T-helper 17 cell (primary cell): ENCODE results near the gene ASIC2. TPM values are rescaled to one million over a fixed set of nuclear protein-coding genes. Genes with fewer than 3 reads are reported as not detected.

Experiments used
- ATAC-seq: fragments of 150-1000 bp; cut with Tn5 transposase; 2 replicates; pipeline ENCODE4 v1.10.0; 2021; ENCODE audit warnings: mild to moderate bottlenecking, moderate library complexity
- DNase-seq, 3 donors: peaks; one replicate each; pipeline versions ENCODE4 v3.0.0 to v3.0.0-alpha.2; 2020 to 2021
- H3K9me3 ChIP-seq: one replicate; pipeline ENCODE4 v1.7.0; 2013; ENCODE audit warnings: low read length, mild to moderate bottlenecking; ENCODE audit not compliant: control insufficient read depth, poor library complexity, severe bottlenecking
- H3K27ac Mint-ChIP-seq: one replicate; pipeline ENCODE4 v1.8.0; 2022; ENCODE audit warnings: mild to moderate bottlenecking, moderate library complexity, mixed read lengths
- H3K27me3 Mint-ChIP-seq: one replicate; pipeline ENCODE4 v1.8.0; 2022; ENCODE audit warnings: mixed read lengths
- H3K36me3 Mint-ChIP-seq: one replicate; pipeline ENCODE4 v1.8.0; 2022; ENCODE audit warnings: low read depth, mixed read lengths
- H3K4me1 Mint-ChIP-seq: one replicate; pipeline ENCODE4 v1.8.0; 2022; ENCODE audit warnings: mild to moderate bottlenecking, mixed read lengths
- H3K4me3 Mint-ChIP-seq: one replicate; pipeline ENCODE4 v1.8.0; 2022; ENCODE audit warnings: mild to moderate bottlenecking, moderate library complexity, mixed read lengths
- total RNA-seq, 4 donors: library from RNA in 2 of 4; stranded (reverse) in 2 of 4; gene quantifications; one replicate each; pipeline ENCODE4 v1.2.3 and lab custom pipeline; 2022 to 2026

Gene ASIC2
- total RNA-seq, 2 donors from 2014 or later: not detected

DNA sequence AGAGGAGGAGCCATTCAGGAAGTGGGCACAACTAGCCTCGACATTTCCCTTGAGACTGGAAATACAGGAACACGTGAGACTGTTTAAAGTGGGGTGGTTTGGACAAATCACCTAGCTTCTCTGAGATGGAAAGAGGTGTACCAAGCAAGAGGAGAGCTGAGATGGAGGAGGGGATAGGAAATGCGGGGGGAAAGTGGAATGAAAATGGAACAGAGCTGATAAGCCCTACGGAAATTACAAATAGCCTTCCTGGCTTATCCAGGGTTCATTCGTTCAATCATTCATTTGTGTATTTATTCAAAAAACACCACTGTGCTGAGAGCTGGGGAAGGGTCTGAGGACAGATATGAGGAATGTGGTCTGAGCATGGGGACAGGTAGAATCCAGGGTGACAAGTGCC, 64.1 kb downstream of the ASIC2 start:
- no peaks in the 10 kb centered on the region for H3K36me3 Mint-ChIP-seq
- ATAC-seq (no peak), DNase-seq (no peak)
- H3K27ac Mint-ChIP-seq: peak overlapping the region; percentile 37
- peaks cover 10% of the 10 kb centered on the region for H3K4me1 Mint-ChIP-seq
- no peak overlapping the region for H3K4me3 Mint-ChIP-seq
- H3K27me3 Mint-ChIP-seq: peaks cover 9% of the 10 kb centered on the region
- H3K9me3 ChIP-seq: no peaks in the 10 kb centered on the region

DNA sequence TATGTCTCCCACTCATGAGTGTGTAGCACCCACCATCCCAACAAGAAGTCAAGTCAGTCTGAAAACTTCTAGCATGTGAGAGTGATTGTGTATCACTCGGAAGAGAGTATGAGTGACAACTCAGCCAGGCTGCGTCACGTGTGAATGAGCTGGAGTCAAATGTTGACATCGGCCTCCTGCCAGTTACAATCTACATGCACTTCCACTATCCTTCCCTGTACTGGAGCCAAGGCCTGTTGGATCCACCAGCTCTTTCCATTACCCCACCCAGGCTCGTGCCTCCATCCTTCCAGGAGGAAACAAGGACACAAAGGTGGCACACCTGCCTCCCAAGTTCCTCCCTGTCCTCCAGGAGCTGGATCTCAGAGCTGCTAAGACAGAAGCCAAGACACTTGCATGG, 64.5 kb downstream of the ASIC2 start:
- Mint-ChIP-seq H3K4me3 (no peak overlapping the region), H3K27ac (peak overlapping the region; percentile 37), H3K36me3 (no peaks in the 10 kb centered on the region), H3K27me3 (peaks cover 9% of the 10 kb centered on the region), H3K4me1 (peaks cover 6% of the 10 kb centered on the region)
- DNase-seq (no peak), ATAC-seq (no peak)
- H3K9me3 ChIP-seq: no peaks in the 10 kb centered on the region

DNA sequence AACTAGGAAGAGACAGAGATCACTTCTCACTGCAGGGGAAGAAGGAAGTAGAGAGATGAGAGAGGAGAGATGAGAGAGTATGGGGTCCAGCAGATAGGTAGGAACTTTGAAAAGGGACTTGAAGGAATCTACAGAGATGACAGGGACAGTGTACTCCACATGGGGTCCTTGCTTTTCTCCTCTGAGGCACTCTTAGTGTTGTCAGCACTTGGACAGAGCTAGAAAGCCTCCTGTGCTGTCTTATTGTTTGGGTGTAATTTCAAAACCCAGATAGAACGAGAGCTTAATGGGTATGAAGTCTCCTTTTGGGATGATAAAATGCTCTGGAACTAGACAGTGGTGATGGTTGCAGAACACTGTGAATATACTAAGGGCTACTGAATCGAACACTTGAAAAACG, 65.2 kb downstream of the ASIC2 start:
- no peaks in the 10 kb centered on the region for H3K9me3 ChIP-seq
- no peaks in the 10 kb centered on the region for H3K36me3 Mint-ChIP-seq
- H3K27me3 Mint-ChIP-seq: peaks cover 9% of the 10 kb centered on the region
- ATAC-seq (no peak), DNase-seq (no peak)
- H3K4me3 Mint-ChIP-seq: no peak overlapping the region
- H3K4me1 Mint-ChIP-seq: no peaks in the 10 kb centered on the region
- no peak overlapping the region for H3K27ac Mint-ChIP-seq

DNA sequence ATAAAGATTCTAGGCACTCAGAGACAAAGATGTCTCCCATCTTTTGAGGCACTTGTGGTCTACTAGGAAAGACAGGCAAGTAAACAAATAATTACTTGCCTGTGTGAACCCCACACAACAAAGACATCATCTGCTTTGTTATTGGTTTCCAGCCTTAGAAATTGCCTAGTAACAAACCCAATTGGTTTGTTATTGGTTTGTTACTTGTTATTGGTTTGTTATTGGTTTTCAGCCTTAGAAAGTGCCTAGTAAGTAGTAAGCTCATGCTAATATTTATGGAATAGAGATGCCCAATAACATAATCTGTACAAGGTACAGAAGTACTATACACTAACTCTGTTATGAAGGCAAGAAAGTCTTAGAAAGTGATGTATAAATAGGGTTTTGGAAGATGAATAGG, 67.1 kb downstream of the ASIC2 start:
- H3K27me3 Mint-ChIP-seq: peaks cover 9% of the 10 kb centered on the region
- H3K9me3 ChIP-seq: no peaks in the 10 kb centered on the region
- no peak for DNase-seq
- H3K36me3 Mint-ChIP-seq: no peaks in the 10 kb centered on the region
- no peak overlapping the region for H3K4me3 Mint-ChIP-seq
- H3K27ac Mint-ChIP-seq: no peak overlapping the region
- no peak for ATAC-seq
- H3K4me1 Mint-ChIP-seq: no peaks in the 10 kb centered on the region

DNA sequence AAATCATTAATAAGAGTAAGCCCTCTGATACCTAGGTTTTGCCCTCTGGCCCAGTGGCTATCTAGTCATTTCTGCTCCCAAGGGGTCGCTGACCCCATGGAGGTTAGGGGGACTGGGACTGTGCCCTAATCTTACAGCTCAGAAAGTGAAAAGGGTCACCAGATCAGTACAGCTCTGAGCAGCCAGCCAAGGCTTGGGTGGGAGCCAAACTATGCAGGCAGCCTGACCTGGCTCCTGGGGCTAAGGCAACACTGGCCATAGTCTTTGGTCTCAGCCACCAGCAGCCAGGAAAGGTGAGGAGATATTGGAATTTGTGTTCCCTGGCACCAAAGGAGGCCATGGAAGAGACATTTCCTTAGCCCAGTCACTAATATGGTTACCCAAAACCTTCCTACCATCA, 67.6 kb downstream of the ASIC2 start:
- H3K9me3 ChIP-seq: no peaks in the 10 kb centered on the region
- Mint-ChIP-seq H3K4me3 (no peak overlapping the region), H3K27me3 (peaks cover 9% of the 10 kb centered on the region), H3K4me1 (no peaks in the 10 kb centered on the region), H3K27ac (no peak overlapping the region), H3K36me3 (no peaks in the 10 kb centered on the region)
- DNase-seq (no peak), ATAC-seq (no peak)

DNA sequence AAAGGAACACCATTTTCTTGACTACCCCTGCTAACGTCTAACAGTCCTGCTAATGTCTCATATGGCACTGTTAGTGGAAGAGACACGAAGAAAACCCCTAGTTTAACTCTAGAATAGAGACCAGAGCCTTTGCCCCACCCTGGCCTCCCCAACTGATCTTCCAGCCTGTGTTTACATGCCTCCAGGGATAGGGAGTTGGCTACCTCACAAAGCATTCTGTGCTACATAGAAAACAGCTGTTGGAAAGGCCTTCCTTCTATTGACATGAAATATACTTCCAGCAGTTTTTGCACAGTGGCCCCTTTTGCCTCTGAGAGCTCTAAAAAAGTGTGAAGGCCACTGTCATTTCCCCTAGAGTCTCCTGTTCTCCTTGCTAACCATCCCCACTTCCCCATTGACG, 73.1 kb downstream of the ASIC2 start:
- DNase-seq (no peak), ATAC-seq (no peak)
- H3K4me1 Mint-ChIP-seq: peaks cover under 1% of the 10 kb centered on the region
- peaks cover 24% of the 10 kb centered on the region for H3K27me3 Mint-ChIP-seq
- no peaks in the 10 kb centered on the region for H3K36me3 Mint-ChIP-seq
- no peaks in the 10 kb centered on the region for H3K9me3 ChIP-seq
- H3K27ac Mint-ChIP-seq: no peak overlapping the region
- no peak overlapping the region for H3K4me3 Mint-ChIP-seq

DNA sequence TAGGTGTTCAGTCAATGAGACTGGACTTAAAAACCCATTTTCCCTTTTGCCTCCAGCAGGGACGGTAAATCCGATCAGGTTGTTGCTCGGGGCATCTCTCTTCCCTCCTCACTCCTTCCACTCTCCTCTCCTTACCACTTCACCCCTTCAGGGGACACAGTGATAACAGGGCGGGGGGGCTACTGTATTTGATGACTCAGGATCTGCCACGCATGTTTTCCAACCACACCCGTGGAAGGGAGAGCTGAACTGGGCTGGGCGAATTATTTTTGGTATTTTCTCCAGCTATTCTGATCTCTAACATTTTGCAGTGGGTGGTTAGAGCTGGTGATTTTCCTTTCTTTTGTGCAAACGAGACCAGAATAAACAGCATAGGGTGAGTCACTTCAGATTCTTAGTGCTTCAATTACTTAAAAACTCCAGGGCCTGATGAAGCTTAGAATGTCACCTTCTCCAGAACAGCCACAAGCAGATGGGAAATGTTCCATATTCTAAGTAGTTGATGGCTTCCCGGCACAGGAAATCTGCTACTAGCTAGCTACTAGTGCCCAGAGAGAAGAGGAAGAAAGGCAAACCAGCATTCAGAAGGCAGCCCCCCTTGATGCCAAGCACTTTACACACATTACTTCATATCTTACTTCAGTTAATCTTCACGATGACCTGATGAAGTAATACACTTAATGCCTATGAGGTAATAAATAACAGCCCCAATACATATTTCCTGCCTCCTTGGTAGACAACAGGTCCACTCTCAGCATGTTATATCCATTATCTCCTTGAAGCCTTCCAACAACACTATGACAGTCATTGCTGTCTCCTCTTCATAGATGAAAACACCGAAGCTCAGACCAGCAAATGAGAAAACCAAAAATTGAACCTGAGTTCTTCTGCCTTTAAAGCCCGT, 74.1 kb downstream of the ASIC2 start:
- ATAC-seq: no peak
- peaks cover 6% of the 10 kb centered on the region for H3K4me1 Mint-ChIP-seq

DNA sequence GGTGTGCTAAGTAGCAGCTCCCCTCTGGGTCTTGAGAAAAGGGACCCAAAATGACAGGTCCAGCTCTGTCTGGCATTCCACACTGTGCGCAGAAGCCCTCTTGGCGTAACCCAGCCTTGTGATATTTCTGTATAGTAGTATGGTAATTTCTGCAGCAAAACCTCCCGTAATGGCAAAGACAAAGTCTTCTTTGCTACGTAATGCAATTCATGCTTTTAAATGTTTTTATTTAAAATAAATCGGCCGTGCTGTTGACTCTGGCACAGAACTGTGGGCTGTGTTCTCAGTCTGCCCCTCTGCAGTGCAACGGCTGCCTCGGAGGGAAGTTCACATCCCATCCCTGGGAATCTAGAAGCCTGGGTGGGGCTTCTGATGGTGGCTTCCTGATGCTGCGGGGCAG, 75.2 kb downstream of the ASIC2 start:
- no peaks in the 10 kb centered on the region for H3K36me3 Mint-ChIP-seq
- peaks cover 6% of the 10 kb centered on the region for H3K4me1 Mint-ChIP-seq
- DNase-seq: no peak
- H3K4me3 Mint-ChIP-seq: no peak overlapping the region
- no peak for ATAC-seq
- peaks cover 39% of the 10 kb centered on the region for H3K27me3 Mint-ChIP-seq
- H3K9me3 ChIP-seq: no peaks in the 10 kb centered on the region
- H3K27ac Mint-ChIP-seq: no peak overlapping the region

More for the DNA sequence above, 74.1 kb downstream of the ASIC2 start:
- DNase-seq: no peak
- Mint-ChIP-seq H3K36me3 (no peaks in the 10 kb centered on the region), H3K27me3 (peaks cover 33% of the 10 kb centered on the region), H3K4me3 (no peak overlapping the region), H3K27ac (no peak overlapping the region)
- no peaks in the 10 kb centered on the region for H3K9me3 ChIP-seq

DNA sequence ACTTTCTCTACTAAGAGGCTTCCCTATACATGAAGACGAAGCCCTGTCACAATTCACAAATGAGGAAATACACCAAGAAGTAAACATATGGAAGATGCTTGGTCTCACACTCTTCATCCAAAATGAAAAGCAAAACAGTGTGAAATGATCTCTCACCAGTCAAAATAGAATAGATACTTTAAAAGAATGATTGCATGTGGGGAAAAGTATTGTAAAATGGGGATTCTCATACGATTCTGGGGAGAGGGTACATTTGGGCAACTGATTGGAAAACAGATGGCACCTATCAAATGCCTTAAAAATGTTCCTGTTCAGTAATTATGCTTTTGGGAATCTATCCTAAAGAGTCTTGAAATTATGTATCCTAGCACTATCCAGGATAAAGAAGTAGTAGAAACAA, 78.1 kb downstream of the ASIC2 start:
- H3K9me3 ChIP-seq: no peaks in the 10 kb centered on the region
- no peak overlapping the region for H3K27ac Mint-ChIP-seq
- H3K27me3 Mint-ChIP-seq: peaks cover 56% of the 10 kb centered on the region
- peaks cover 6% of the 10 kb centered on the region for H3K4me1 Mint-ChIP-seq
- H3K4me3 Mint-ChIP-seq: no peak overlapping the region
- no peak for ATAC-seq
- no peaks in the 10 kb centered on the region for H3K36me3 Mint-ChIP-seq
- no peak for DNase-seq

DNA sequence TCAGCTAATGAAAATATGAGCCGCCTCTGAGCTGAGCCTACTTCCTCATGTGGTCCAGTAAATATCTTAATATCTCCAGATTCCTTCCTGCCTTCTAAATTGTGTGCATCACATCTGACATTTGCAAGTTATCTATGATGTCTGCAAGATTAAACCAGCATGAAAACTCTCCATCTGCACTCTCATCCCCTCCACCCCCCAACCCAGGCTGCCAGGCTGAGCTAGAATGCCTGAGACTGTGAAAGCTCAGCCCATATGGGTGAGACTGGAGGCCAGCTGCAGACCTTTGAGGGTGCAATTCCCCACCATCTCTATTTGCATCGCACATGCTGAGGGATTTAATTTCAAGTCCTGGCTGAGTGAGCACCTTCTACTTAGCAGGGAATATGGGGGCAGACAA, 82.8 kb downstream of the ASIC2 start:
- Mint-ChIP-seq H3K36me3 (no peaks in the 10 kb centered on the region), H3K4me3 (no peak overlapping the region)

DNA sequence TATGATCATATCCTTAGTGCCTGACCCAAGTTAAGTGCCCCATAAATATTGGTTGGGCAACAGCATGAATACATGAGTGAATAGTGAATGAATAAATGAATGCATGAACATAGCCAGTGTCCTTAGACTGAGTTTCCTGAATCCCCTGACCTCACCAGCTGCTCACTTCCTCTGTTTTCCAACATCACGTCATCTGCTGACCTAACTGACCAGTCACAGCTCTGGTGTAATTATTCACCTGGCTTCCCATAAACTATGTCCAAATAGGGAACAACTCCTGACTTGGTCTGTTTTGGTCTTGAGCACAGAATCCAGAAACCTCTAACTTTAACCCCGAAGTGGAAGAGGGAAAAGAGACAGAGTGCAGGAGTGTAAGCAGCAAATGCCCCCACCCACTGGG, 83.4 kb downstream of the ASIC2 start:
- Mint-ChIP-seq H3K36me3 (no peaks in the 10 kb centered on the region), H3K4me1 (peaks cover 2% of the 10 kb centered on the region), H3K27ac (no peak overlapping the region), H3K27me3 (peaks cover 54% of the 10 kb centered on the region), H3K4me3 (no peak overlapping the region)
- ATAC-seq (no peak), DNase-seq (no peak)
- H3K9me3 ChIP-seq: no peaks in the 10 kb centered on the region

More for the DNA sequence above, 82.8 kb downstream of the ASIC2 start:
- H3K9me3 ChIP-seq: no peaks in the 10 kb centered on the region
- H3K27ac Mint-ChIP-seq: no peak overlapping the region
- H3K4me1 Mint-ChIP-seq: peaks cover 6% of the 10 kb centered on the region
- no peak for DNase-seq
- ATAC-seq: no peak
- peaks cover 56% of the 10 kb centered on the region for H3K27me3 Mint-ChIP-seq

DNA sequence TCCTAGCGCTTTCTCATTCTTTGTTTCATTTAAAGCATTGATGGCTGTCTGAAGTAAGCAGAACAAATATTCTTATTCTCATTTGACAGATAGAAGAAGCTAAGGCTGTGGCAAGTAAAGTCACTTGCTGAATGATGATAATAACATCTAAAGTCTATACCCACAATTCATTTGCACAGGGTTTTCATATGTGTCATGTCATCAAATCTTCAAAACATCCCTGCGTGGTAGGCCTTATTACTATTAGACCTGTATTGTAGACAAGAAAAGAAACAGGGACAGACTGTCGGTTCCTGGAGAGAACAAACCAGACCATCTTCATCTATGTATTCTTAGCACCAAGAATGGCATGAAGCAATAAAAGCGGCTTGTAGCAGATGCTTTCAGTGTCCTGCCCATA, 85.9 kb downstream of the ASIC2 start:
- Mint-ChIP-seq H3K27ac (no peak overlapping the region), H3K27me3 (peaks cover 66% of the 10 kb centered on the region), H3K4me3 (no peak overlapping the region), H3K4me1 (no peaks in the 10 kb centered on the region), H3K36me3 (no peaks in the 10 kb centered on the region)
- no peaks in the 10 kb centered on the region for H3K9me3 ChIP-seq
- ATAC-seq: no peak
- no peak for DNase-seq

DNA sequence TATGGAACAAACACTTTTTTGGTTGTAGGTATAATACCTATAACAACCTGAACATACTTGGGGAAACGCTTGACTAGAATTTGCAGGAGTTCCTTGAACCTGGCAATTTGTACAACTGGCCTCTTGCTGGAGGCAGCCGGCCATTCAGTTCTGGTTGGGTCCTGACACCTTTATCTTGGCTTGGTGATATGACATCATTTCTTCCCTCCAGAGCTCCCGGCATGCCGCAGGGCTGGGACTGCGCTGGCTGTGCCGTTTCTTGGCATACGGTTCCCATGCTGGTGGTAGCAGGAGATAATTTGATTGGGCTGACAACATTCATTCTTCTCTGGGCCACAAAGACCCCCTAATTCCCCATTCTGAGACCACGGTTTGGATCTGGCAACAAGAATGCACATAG, 87.5 kb downstream of the ASIC2 start:
- H3K9me3 ChIP-seq: no peaks in the 10 kb centered on the region
- H3K4me1 Mint-ChIP-seq: peaks cover 6% of the 10 kb centered on the region
- H3K27ac Mint-ChIP-seq: no peak overlapping the region
- ATAC-seq: no peak
- H3K36me3 Mint-ChIP-seq: no peaks in the 10 kb centered on the region
- peaks cover 69% of the 10 kb centered on the region for H3K27me3 Mint-ChIP-seq
- no peak for DNase-seq
- no peak overlapping the region for H3K4me3 Mint-ChIP-seq

DNA sequence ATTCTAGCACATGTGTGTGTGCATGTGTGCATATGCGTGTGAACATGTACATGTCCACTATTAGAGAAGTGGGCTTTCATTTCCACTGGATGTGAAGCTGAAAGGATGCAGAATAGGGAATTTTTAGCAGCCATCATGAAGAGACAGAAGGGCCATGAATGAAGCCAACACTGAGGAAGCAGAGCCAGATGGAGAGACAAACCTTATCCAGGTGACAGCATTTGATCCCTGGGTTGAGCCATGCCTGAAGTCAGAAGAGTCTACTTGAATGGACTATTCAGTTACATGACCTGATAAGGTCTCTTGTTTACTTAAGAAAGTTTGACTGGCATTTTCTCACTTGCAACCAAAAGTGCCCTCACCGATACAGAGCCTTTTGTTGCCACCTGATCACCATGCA, 88.4 kb downstream of the ASIC2 start:
- H3K9me3 ChIP-seq: no peaks in the 10 kb centered on the region
- ATAC-seq: no peak
- DNase-seq: no peak
- Mint-ChIP-seq H3K4me1 (peaks cover 6% of the 10 kb centered on the region), H3K36me3 (no peaks in the 10 kb centered on the region), H3K27me3 (peaks cover 68% of the 10 kb centered on the region), H3K27ac (no peak overlapping the region), H3K4me3 (no peak overlapping the region)
